H1 (cell line): Measurements from ENCODE around the gene MFAP3. TPM values are rescaled to one million over a fixed set of nuclear protein-coding genes. Genes with fewer than 3 reads are reported as not detected.

Experiments used
- CTCF ChIA-PET: fragments of 300-600 bp; sonication (Branson Sonifier 250); formaldehyde crosslinking; loops from one replicate; lab custom pipeline; 2021; ENCODE audit not compliant: partially characterized antibody; lab: Charles Lee
- POLR2A ChIA-PET: fragments of 300-600 bp; sonication (Branson Sonifier 250); formaldehyde crosslinking; loops from one replicate; lab custom pipeline; 2021; ENCODE audit warnings: inconsistent platforms; ENCODE audit not compliant: partially characterized antibody; lab: Charles Lee
- DNase-seq, 2 experiments: peaks; one replicate each; pipeline versions ENCODE4 v3.0.0 to v3.0.0-alpha.2; 2010 to 2022; ENCODE audit warnings: low spot score in 2 of 2, low read depth in 1 of 2, mixed read lengths in 1 of 2
- FAIRE-seq: peaks from 2 replicates; lab custom pipeline; 2011; peaks lifted over from hg19 to GRCh38; lab: Jason Lieb, UNC
- H2AFZ ChIP-seq: 2 replicates; pipeline ENCODE4 v1.8.1; 2012; ENCODE audit warnings: low read length, inconsistent platforms
- H2AK5ac ChIP-seq: 2 replicates; pipeline ENCODE4 v1.6.1; 2013; ENCODE audit warnings: low read depth, low read length
- H2BK120ac ChIP-seq: replicated peaks from 2 replicates; pipeline ENCODE3; 2013; ENCODE audit warnings: low read depth, low read length, inconsistent platforms
- H2BK12ac ChIP-seq: 2 replicates; pipeline ENCODE4 v1.6.1; 2013; ENCODE audit warnings: low read depth, low read length
- H2BK15ac ChIP-seq: 2 replicates; pipeline ENCODE4 v1.6.1; 2013; ENCODE audit warnings: low read length
- H2BK20ac ChIP-seq: 2 replicates; pipeline ENCODE4 v1.6.1; 2013; ENCODE audit warnings: low read length
- H2BK5ac ChIP-seq: 2 replicates; pipeline ENCODE4 v1.6.1; 2013; ENCODE audit warnings: low read depth, low read length
- H3K14ac ChIP-seq: 2 replicates; pipeline ENCODE4 v1.6.1; 2013; ENCODE audit warnings: inconsistent platforms; ENCODE audit not compliant: insufficient read length
- H3K18ac ChIP-seq: 2 replicates; pipeline ENCODE4 v1.6.1; 2013; ENCODE audit warnings: low read length; ENCODE audit errors: extremely low read depth
- H3K23ac ChIP-seq: 2 replicates; pipeline ENCODE4 v1.6.1; 2013; ENCODE audit warnings: inconsistent platforms; ENCODE audit not compliant: insufficient read length
- H3K23me2 ChIP-seq: 2 replicates; pipeline ENCODE4 v1.6.1; 2013; ENCODE audit warnings: low read depth, low read length
- H3K27ac ChIP-seq: 2 replicates; pipeline ENCODE4 v1.6.1; 2011; ENCODE audit warnings: low read depth, low read length, inconsistent platforms
- H3K27me3 ChIP-seq, 4 experiments: replicated peaks in 1 of 4; 1 replicate in 1 of 4; 2 replicates in 3 of 4; pipeline versions ENCODE4 v1.6.1 to v1.8.1; 2011 to 2013; ENCODE audit warnings: low read length in 3 of 4, mild to moderate bottlenecking in 3 of 4, inconsistent platforms in 2 of 4, mixed read lengths in 2 of 4, moderate library complexity in 1 of 4; ENCODE audit not compliant: control insufficient read depth in 3 of 4, insufficient read depth in 3 of 4; ENCODE audit errors: extremely low read depth in 1 of 4
- H3K36me3 ChIP-seq, 4 experiments: 2 replicates each; pipeline versions ENCODE4 v1.6.1 to v1.8.1; 2011 to 2013; ENCODE audit warnings: mild to moderate bottlenecking in 4 of 4, low read length in 3 of 4, moderate library complexity in 2 of 4, control low read depth in 1 of 4, inconsistent platforms in 1 of 4; ENCODE audit not compliant: insufficient read depth in 4 of 4, control insufficient read depth in 2 of 4
- H3K4ac ChIP-seq: replicated peaks from 2 replicates; pipeline ENCODE3; 2013; ENCODE audit warnings: low read length, low read depth, mixed read lengths, inconsistent platforms; ENCODE audit not compliant: insufficient read length
- H3K4me1 ChIP-seq, 4 experiments: replicated peaks in 1 of 4; 1 replicate in 1 of 4; 2 replicates in 3 of 4; pipeline versions ENCODE4 v1.6.1 to v1.8.1; 2011 to 2013; ENCODE audit warnings: low read length in 3 of 4, inconsistent platforms in 2 of 4, mixed read lengths in 1 of 4; ENCODE audit not compliant: insufficient read depth in 4 of 4, control insufficient read depth in 3 of 4
- H3K4me2 ChIP-seq, 2 experiments: 2 replicates each; pipeline versions ENCODE4 v1.6.1 to v1.8.1; 2011 to 2013; ENCODE audit warnings: low read depth in 2 of 2, low read length in 2 of 2, control low read depth in 1 of 2, inconsistent platforms in 1 of 2, mild to moderate bottlenecking in 1 of 2; ENCODE audit not compliant: insufficient read depth in 1 of 2
- H3K4me3 ChIP-seq, 4 experiments: fragments of 200-600, 300-600 bp in 1 of 4; sonication (generic), shearing (Covaris generic), sonication (Bioruptor Twin) in 1 of 4; 2 replicates each; pipeline versions ENCODE4 v1.5.1 to v1.8.1; 2011 to 2016; ENCODE audit warnings: low read length in 4 of 4, low read depth in 3 of 4, control low read depth in 2 of 4, inconsistent platforms in 2 of 4, mild to moderate bottlenecking in 2 of 4, mixed read lengths in 1 of 4, moderate library complexity in 1 of 4; ENCODE audit not compliant: insufficient read depth in 2 of 4; ENCODE audit errors: extremely low read depth in 1 of 4
- H3K56ac ChIP-seq: replicated peaks from 2 replicates; pipeline ENCODE3; 2013; ENCODE audit warnings: low read depth, mild to moderate bottlenecking, mixed read lengths, low read length, inconsistent platforms; ENCODE audit not compliant: insufficient read length
- H3K79me1 ChIP-seq: 2 replicates; pipeline ENCODE4 v1.6.1; 2013; ENCODE audit warnings: low read depth, low read length, control low read depth
- H3K79me2 ChIP-seq, 2 experiments: 2 replicates each; pipeline versions ENCODE4 v1.6.1 to v1.8.1; 2012 to 2013; ENCODE audit warnings: low read length in 2 of 2, mild to moderate bottlenecking in 2 of 2, inconsistent platforms in 1 of 2; ENCODE audit not compliant: insufficient read depth in 2 of 2, control insufficient read depth in 1 of 2
- H3K9ac ChIP-seq, 4 experiments: replicated peaks in 1 of 4; 1 replicate in 1 of 4; 2 replicates in 3 of 4; pipeline versions ENCODE4 v1.6.1 to v1.8.1; 2011 to 2013; ENCODE audit warnings: low read depth in 3 of 4, low read length in 3 of 4, control low read depth in 2 of 4, mild to moderate bottlenecking in 2 of 4, moderate library complexity in 2 of 4, inconsistent platforms in 1 of 4; ENCODE audit errors: extremely low read depth in 1 of 4
- H3K9me3 ChIP-seq, 2 experiments: 2 replicates each; pipeline versions ENCODE4 v1.6.1 to v1.8.1; 2012 to 2013; ENCODE audit warnings: mild to moderate bottlenecking in 2 of 2, moderate library complexity in 2 of 2, control low read depth in 1 of 2, inconsistent platforms in 1 of 2, low read depth in 1 of 2, low read length in 1 of 2, mixed read lengths in 1 of 2; ENCODE audit not compliant: insufficient read depth in 2 of 2
- H4K20me1 ChIP-seq, 2 experiments: replicated peaks in 1 of 2; 2 replicates each; pipeline versions ENCODE3 to v1.8.1; 2011 to 2013; ENCODE audit warnings: inconsistent platforms in 2 of 2, low read length in 2 of 2, mild to moderate bottlenecking in 1 of 2; ENCODE audit not compliant: insufficient read depth in 2 of 2, control insufficient read depth in 1 of 2
- H4K5ac ChIP-seq: 2 replicates; pipeline ENCODE4 v1.6.1; 2013; ENCODE audit warnings: low read length, low read depth, mixed read lengths, inconsistent platforms; ENCODE audit not compliant: insufficient read length
- H4K8ac ChIP-seq: 2 replicates; pipeline ENCODE4 v1.8.0; 2013; ENCODE audit warnings: mild to moderate bottlenecking, moderate library complexity, low read length, inconsistent platforms; ENCODE audit not compliant: insufficient read depth; ENCODE audit errors: extremely low read depth
- H4K91ac ChIP-seq: replicated peaks from 2 replicates; pipeline ENCODE3; 2013; ENCODE audit warnings: low read length, mixed read lengths, inconsistent platforms; ENCODE audit not compliant: insufficient read length
- ATF2 ChIP-seq: IDR thresholded peaks from 2 replicates; pipeline ENCODE4 v1.6.1; 2012; ENCODE audit warnings: low read length, inconsistent platforms
- BCL11A ChIP-seq, 2 experiments: IDR thresholded peaks; one replicate each; pipeline ENCODE4 v1.6.1; 2011; ENCODE audit warnings: low read depth in 2 of 2, low read length in 2 of 2, mild to moderate bottlenecking in 2 of 2
- CBX8 ChIP-seq: fragments of 300-800, 300-1000 bp; sonication (generic); IDR thresholded peaks from 2 replicates; pipeline ENCODE4 v1.7.1; 2016; ENCODE audit warnings: low read depth, low read length, borderline replicate concordance
- CREB1 ChIP-seq: IDR thresholded peaks from 2 replicates; pipeline ENCODE4 v1.6.1; 2012; ENCODE audit warnings: inconsistent platforms
- FOSL1 ChIP-seq: IDR thresholded peaks from 2 replicates; pipeline ENCODE4 v1.6.1; 2011; ENCODE audit warnings: mild to moderate bottlenecking, low read depth, low read length, moderate library complexity; ENCODE audit not compliant: insufficient read depth
- GABPA ChIP-seq: IDR thresholded peaks from 2 replicates; pipeline ENCODE4 v1.6.1; 2011; ENCODE audit warnings: mild to moderate bottlenecking, low read length, moderate library complexity, borderline replicate concordance; ENCODE audit not compliant: insufficient read depth
- GTF2F1 ChIP-seq: IDR thresholded peaks from 2 replicates; pipeline ENCODE4 v1.6.1; 2012; ENCODE audit warnings: low read depth, low read length, improper control_type of control experiment, borderline replicate concordance
- SIRT6 ChIP-seq: IDR thresholded peaks from one replicate; pipeline ENCODE4 v1.7.1; 2012; ENCODE audit warnings: low read length, inconsistent platforms
- SP1 ChIP-seq: IDR thresholded peaks from 2 replicates; pipeline ENCODE4 v1.6.1; 2011; ENCODE audit warnings: low read depth, low read length
- TEAD4 ChIP-seq: IDR thresholded peaks from 2 replicates; pipeline ENCODE4 v1.6.1; 2012; ENCODE audit warnings: low read depth, low read length, inconsistent platforms, mixed read lengths
- USF2 ChIP-seq: IDR thresholded peaks from 2 replicates; pipeline ENCODE4 v1.6.1; 2011; ENCODE audit warnings: low read length, improper control_type of control experiment
- ZNF274 ChIP-seq: IDR thresholded peaks from 2 replicates; pipeline ENCODE4 v1.7.0; 2012; ENCODE audit warnings: low read length, borderline replicate concordance; ENCODE audit errors: extremely low read depth
- WGBS, 2 experiments: shearing (Covaris generic) in 1 of 2; methylation state at CpG; one replicate each; pipeline versions ENCODE4 v1.1.6 to v1.1.7; 2013 to 2015; ENCODE audit warnings: low lambda C conversion rate in 2 of 2, mixed read lengths in 2 of 2, inconsistent platforms in 1 of 2, low coverage in 1 of 2, missing lambda C conversion rate in 1 of 2; ENCODE audit not compliant: insufficient replicate concordance in 2 of 2, insufficient coverage in 1 of 2, insufficient read length in 1 of 2; ENCODE audit errors: extremely low coverage in 1 of 2, missing lambda C conversion rate in 1 of 2; 5-methylcytosine and 5-hydroxymethylcytosine counted together
- polyA plus RNA-seq, 7 experiments: library from polyadenylated mRNA; depleted of rRNA in 3 of 7; stranded (reverse) in 5 of 7; unstranded in 2 of 7; fragments of >200 nt in 5 of 7; fragments of 200-250 nt in 2 of 7; gene quantifications; 1 replicate in 5 of 7; 2 replicates in 1 of 7; 4 replicates in 1 of 7; pipeline versions ENCODE4 v1.2.1 to v1.2.3, GENCODE V29; 2011 to 2013; ENCODE audit warnings: missing spikeins in 2 of 7, mixed read lengths in 2 of 7
- total RNA-seq: library from RNA; stranded (reverse); fragmentation: NEBNext Ultra II Directional; extraction: Animal tissue kit (Norgen Biotek cat#: 25700); gene quantifications from 2 replicates; pipeline ENCODE4 v1.2.1, GENCODE V29; 2021

Gene MFAP3
- total and polyA plus RNA-seq, 2 of the 8 experiments (the other 6 are each of a cell fraction or from before 2014, with no cell fraction given): 13.7 to 27.0 TPM

DNA sequence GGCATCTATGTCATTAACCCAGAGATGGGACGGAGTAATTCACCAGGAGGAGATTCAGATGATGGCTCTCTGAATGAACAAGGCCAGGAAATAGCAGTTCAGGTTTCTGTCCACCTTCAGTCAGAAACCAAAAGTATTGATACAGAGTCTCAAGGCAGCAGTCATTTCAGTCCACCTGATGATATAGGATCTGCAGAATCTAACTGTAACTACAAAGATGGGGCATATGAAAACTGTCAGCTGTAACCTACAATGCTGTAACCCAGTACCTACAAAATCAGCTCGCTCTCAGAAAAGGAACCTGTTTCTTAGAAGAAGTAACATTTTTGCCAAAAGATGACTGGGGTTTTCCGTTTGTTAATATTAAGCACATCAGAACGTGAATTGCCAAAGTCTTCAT is 14.7 kb downstream of the MFAP3 start:
- no peak overlapping the region for H3K4ac ChIP-seq
- H2BK15ac ChIP-seq: no peak overlapping the region
- no peak overlapping the region for H3K56ac ChIP-seq
- no peaks in the 10 kb centered on the region; the same call in 1 of the 2 replicates for H3K79me1 ChIP-seq
- no peak for DNase-seq
- no peaks in the 10 kb centered on the region for H3K27me3 ChIP-seq
- no peak overlapping the region for H3K9ac ChIP-seq
- no peak overlapping the region for H3K14ac ChIP-seq
- no peak overlapping the region for H2BK20ac ChIP-seq
- H4K8ac ChIP-seq: no peak overlapping the region
- H2BK12ac ChIP-seq: no peak overlapping the region
- H3K36me3 ChIP-seq: peaks cover 0 to 17% (median under 1%) of the 10 kb centered on the region in 4 experiments; a peak in 7 of 8 replicates
- no peak overlapping the region for H3K27ac ChIP-seq
- H2BK5ac ChIP-seq: no peak overlapping the region
- H4K5ac ChIP-seq: no peak overlapping the region
- H4K20me1 ChIP-seq: peaks cover 3 to 5% of the 10 kb centered on the region in 2 experiments
- no peak overlapping the region for H2AFZ ChIP-seq
- H3K4me1 ChIP-seq: peaks cover 0 to 8% (median 0%) of the 10 kb centered on the region in 4 experiments; a peak in 1 of 7 replicates
- H3K18ac ChIP-seq: no peak overlapping the region
- no peaks in the 10 kb centered on the region for H3K79me2 ChIP-seq
- no peak overlapping the region for H3K23ac ChIP-seq
- no peak overlapping the region for H3K4me2 ChIP-seq
- H3K23me2 ChIP-seq: no peaks in the 10 kb centered on the region
- no peak overlapping the region for H2BK120ac ChIP-seq
- no peak overlapping the region for H4K91ac ChIP-seq
- H3K9me3 ChIP-seq: no peaks in the 10 kb centered on the region
- WGBS, 2 experiments: 86% methylated on average over 4 of the region's 4 CpGs; no CpG with 5 or more reads in 1 of the 2 experiments
- H3K4me3 ChIP-seq: no peak overlapping the region
- FAIRE-seq: no peak
- no peak overlapping the region for H2AK5ac ChIP-seq
- ChIA-PET POLR2A (interaction anchor here (0.6 to 0.7 kb wide), 2 partner anchors 36 to 150 kb away, joined by 3 read pairs; no protein-coding TSS in a partner anchor), CTCF (interaction anchor here (1.3 to 1.4 kb wide), 2 partner anchors 11 to 19 kb away, joined by 3 read pairs; no protein-coding TSS in a partner anchor)
- TF ChIP-seq ZNF274 (no peak), CBX8 (no peak), GTF2F1 (no peak), ATF2 (no peak), SIRT6 (no peak), FOSL1 (no peak), GABPA (no peak), BCL11A (IDR thresholded peaks at IDR 0.05; ENCODE audit: low read depth in 2 of 2, low read length in 2 of 2) (no peak), TEAD4 (no peak), CREB1 (no peak), SP1 (no peak), USF2 (no peak)
